OCI-LY3 (cell line): ENCODE results near the gene FCHSD2.

ENCODE experiments used
- H2AFZ ChIP-seq: fragments of 200-600, 300-600 bp; shearing (Covaris generic); 2 replicates; pipeline ENCODE4 v1.6.0; 2014; ENCODE audit warnings: antibody characterized with exemption, low read depth, low read length
- H3K27ac ChIP-seq: fragments of 200-600, 300-600 bp; sonication (generic); 2 replicates; pipeline ENCODE4 v1.5.1; 2014; ENCODE audit warnings: mild to moderate bottlenecking, low read length, moderate library complexity, mixed read lengths
- H3K27me3 ChIP-seq: fragments of 200-600, 300-600 bp; sonication (generic); 2 replicates; pipeline ENCODE4 v1.6.1; 2014; ENCODE audit warnings: low read depth, low read length, mixed read lengths
- H3K36me3 ChIP-seq: fragments of 200-600, 300-600 bp; sonication (generic); replicated peaks from 2 replicates; pipeline ENCODE3; 2014; ENCODE audit warnings: low read depth, low read length, mixed read lengths
- H3K4me1 ChIP-seq: fragments of 300-600, 200-600 bp; sonication (generic); 2 replicates; pipeline ENCODE4 v1.6.1; 2014; ENCODE audit warnings: low read length, mixed read lengths
- H3K4me2 ChIP-seq: fragments of 200-600, 300-600 bp; sonication (generic); 2 replicates; pipeline ENCODE4 v1.6.1; 2014; ENCODE audit warnings: low read length, mixed read lengths
- H3K4me3 ChIP-seq: fragments of 300-600, 200-600 bp; sonication (generic); 2 replicates; pipeline ENCODE4 v1.5.1; 2014; ENCODE audit warnings: antibody characterized with exemption, mild to moderate bottlenecking, low read length, moderate library complexity
- H3K79me2 ChIP-seq: fragments of 300-600, 200-600 bp; shearing (Covaris generic); 2 replicates; pipeline ENCODE4 v1.6.1; 2014; ENCODE audit warnings: mild to moderate bottlenecking, low read length, mixed read lengths
- H3K9ac ChIP-seq: fragments of 300-600, 200-600 bp; shearing (Covaris generic); 2 replicates; pipeline ENCODE4 v1.6.0; 2014; ENCODE audit warnings: mild to moderate bottlenecking, low read length, moderate library complexity
- H3K9me3 ChIP-seq: fragments of 200-600, 300-600 bp; shearing (Covaris generic); 2 replicates; pipeline ENCODE4 v1.6.1; 2014; ENCODE audit warnings: low read length, mixed read lengths; ENCODE audit not compliant: insufficient read depth
- H4K20me1 ChIP-seq: fragments of 200-600, 300-600 bp; sonication (generic); 2 replicates; pipeline ENCODE4 v1.6.1; 2016; ENCODE audit warnings: low read length, mixed read lengths; ENCODE audit not compliant: insufficient read depth
- EZH2phosphoT487 ChIP-seq: fragments of 200-600 bp; shearing (Covaris generic); IDR thresholded peaks from 2 replicates; pipeline ENCODE4 v1.6.1; 2018; ENCODE audit warnings: antibody characterized with exemption, mixed run types, low read depth
- TF ChIP-seq, protein P1 (sequence below): fragments of 200-600, 300-600 bp; sonication (generic); IDR thresholded peaks from 2 replicates; pipeline ENCODE4 v1.5.1; 2014; ENCODE audit warnings: antibody characterized with exemption, low read length, low read depth

FCHSD2 gene

DNA sequence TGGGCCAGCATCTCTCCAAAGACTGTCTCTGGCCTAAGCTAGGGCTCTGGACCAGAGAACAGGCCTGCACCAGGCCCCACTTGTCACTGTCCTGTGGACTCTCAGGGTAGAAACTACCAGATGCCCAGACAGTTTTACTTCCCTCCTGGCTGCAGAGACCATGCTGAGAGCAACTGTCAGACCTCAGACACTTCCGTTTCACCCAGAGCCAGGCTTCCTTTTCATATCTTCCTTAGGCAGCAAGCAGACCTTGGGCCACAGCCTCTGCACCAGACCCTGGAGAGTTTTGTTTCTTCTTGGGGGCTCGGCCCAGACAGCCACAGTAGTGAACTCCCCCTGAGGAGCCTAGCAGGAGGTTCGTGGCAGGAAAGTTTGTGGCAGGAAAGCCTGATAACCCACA, 12.1 kb upstream of the FCHSD2 start:
- Histone ChIP-seq H4K20me1 (no peaks in the 10 kb centered on the region), H3K4me2 (peak overlapping the region; percentile 75), H3K9ac (peak overlapping the region; percentile 91), H3K79me2 (peaks cover 63% of the 10 kb centered on the region), H2AFZ (no peak overlapping the region), H3K4me1 (peaks cover 98% of the 10 kb centered on the region), H3K27ac (peak overlapping the region; percentile 96), H3K9me3 (no peaks in the 10 kb centered on the region; the same call in 1 of the 2 replicates), H3K27me3 (no peaks in the 10 kb centered on the region), H3K36me3 (peaks cover 6% of the 10 kb centered on the region), H3K4me3 (peak overlapping the region; percentile 46)
- no peak for TF ChIP-seq EZH2phosphoT487

DNA sequence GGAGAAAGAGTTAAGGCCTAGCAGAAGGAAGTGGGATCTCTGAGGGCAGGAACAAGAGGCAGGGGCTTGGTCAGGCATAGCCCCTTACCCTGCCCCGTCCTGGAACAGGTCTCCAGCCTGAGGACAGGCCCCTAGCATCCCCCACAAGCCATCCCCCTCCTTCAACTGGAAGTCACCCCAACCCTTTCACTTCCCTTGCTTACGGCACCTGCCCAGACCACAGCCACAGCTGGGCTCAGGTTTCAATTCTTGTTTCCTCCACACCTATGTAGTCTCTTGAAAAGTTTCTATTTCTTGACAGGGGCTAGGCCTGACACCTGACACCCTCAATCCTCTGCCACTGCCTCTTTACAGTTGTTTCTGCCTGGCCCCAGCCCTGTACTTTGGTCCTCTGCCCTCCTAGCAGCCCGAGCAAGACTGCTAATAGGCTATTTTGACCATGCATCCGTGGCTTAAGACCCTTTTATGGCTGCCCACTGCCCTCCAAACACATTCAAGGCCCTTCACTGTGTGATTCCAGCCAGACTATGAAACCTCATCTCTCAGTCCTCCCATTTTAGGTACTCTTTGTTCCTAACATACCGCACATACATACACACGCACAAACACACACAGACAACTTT, 10.9 kb upstream of the FCHSD2 start:
- Histone ChIP-seq H3K27me3 (no peaks in the 10 kb centered on the region), H3K4me2 (peak overlapping the region; percentile 79), H4K20me1 (no peaks in the 10 kb centered on the region), H3K79me2 (peaks cover 62% of the 10 kb centered on the region), H3K4me1 (peaks cover 98% of the 10 kb centered on the region), H3K9ac (peak overlapping the region; percentile 94), H3K9me3 (no peaks in the 10 kb centered on the region; the same call in 1 of the 2 replicates), H3K36me3 (no peaks in the 10 kb centered on the region), H2AFZ (no peak overlapping the region), H3K27ac (peak overlapping the region; percentile 96), H3K4me3 (peak overlapping the region; percentile 53)
- TF ChIP-seq, protein P1, sequence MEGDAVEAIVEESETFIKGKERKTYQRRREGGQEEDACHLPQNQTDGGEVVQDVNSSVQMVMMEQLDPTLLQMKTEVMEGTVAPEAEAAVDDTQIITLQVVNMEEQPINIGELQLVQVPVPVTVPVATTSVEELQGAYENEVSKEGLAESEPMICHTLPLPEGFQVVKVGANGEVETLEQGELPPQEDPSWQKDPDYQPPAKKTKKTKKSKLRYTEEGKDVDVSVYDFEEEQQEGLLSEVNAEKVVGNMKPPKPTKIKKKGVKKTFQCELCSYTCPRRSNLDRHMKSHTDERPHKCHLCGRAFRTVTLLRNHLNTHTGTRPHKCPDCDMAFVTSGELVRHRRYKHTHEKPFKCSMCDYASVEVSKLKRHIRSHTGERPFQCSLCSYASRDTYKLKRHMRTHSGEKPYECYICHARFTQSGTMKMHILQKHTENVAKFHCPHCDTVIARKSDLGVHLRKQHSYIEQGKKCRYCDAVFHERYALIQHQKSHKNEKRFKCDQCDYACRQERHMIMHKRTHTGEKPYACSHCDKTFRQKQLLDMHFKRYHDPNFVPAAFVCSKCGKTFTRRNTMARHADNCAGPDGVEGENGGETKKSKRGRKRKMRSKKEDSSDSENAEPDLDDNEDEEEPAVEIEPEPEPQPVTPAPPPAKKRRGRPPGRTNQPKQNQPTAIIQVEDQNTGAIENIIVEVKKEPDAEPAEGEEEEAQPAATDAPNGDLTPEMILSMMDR = no peak
- TF ChIP-seq EZH2phosphoT487 = no peak

DNA sequence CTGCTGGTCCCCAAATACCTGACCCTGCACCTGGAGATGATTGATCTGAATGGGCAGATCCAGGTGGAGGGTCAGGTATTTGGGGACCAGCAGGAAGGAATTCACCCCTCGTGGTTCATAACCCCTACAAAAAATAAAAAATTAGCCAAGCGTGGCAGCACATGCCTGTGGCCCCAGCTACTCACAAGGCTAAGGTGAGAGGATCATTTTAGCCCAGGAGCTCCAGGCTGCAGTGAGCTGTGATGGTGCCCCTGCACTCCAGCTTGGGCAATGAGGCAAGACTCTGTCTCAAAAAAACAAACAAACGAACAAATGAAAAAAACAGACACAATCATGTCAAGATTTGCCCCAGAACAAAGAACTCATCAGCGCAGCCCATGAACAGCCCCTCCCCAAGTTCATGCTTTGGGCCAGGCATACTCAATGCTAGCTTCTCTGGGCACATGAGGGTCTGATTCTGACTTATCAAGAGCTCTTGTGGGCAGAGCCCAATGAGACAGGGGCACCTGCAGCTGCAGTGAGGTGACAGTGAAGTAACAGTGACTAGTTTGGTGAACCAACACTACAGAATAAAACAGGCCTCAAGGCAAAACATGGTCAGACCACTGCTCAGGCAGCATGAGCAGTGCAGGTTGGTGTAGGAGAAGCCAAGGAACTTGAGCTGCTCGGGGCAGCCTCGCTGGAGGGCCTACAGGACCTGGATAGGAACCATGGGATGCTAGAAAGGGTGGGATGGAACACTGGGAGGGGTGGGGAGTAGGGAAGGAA, 10.2 kb upstream of the FCHSD2 start:
- Histone ChIP-seq H3K4me2 (peak overlapping the region; percentile 79), H3K9ac (peak overlapping the region; percentile 94), H3K36me3 (no peaks in the 10 kb centered on the region), H2AFZ (no peak overlapping the region), H4K20me1 (no peaks in the 10 kb centered on the region), H3K4me3 (peak overlapping the region; percentile 53), H3K9me3 (no peaks in the 10 kb centered on the region; the same call in 1 of the 2 replicates), H3K27me3 (no peaks in the 10 kb centered on the region), H3K27ac (peak overlapping the region; percentile 96), H3K4me1 (peaks cover 98% of the 10 kb centered on the region), H3K79me2 (peaks cover 60% of the 10 kb centered on the region)
- no peak for TF ChIP-seq EZH2phosphoT487
- TF ChIP-seq, protein P1 = no peak

DNA sequence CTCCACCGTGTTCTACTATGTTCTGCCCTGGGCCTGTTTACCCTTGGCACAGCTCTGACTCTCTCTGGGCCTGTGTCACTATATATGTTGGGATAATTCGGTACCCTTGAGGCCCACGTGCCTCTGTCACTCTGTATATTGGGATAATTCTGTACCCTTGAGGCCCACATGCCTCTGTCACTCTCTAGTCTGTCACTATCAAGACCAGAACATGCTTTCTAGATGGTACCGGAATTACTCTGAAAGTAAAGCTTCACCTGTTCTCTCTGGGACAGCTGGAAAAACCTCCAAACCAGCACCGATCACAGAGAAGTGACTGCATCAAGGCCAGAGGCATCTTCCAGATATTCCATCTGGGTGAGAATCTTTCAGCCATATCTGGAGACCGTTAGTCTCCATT, 9.3 kb upstream of the FCHSD2 start:
- peak overlapping the region; percentile 94 for H3K9ac ChIP-seq
- no peak overlapping the region for H3K4me3 ChIP-seq
- H3K27ac ChIP-seq = peak overlapping the region; percentile 96
- no peaks in the 10 kb centered on the region for H3K27me3 ChIP-seq
- H3K9me3 ChIP-seq = no peaks in the 10 kb centered on the region; the same call in 1 of the 2 replicates
- H3K79me2 ChIP-seq = peaks cover 59% of the 10 kb centered on the region
- H3K36me3 ChIP-seq = no peaks in the 10 kb centered on the region
- H3K4me2 ChIP-seq = peak overlapping the region; percentile 79
- TF ChIP-seq, protein P1 = no peak
- TF ChIP-seq EZH2phosphoT487 = no peak
- no peaks in the 10 kb centered on the region for H4K20me1 ChIP-seq
- H3K4me1 ChIP-seq = peaks cover 98% of the 10 kb centered on the region
- no peak overlapping the region for H2AFZ ChIP-seq
